Osteoblast (primary cell): ENCODE data around the gene RASSF4. TPM values are rescaled to one million over a fixed set of nuclear protein-coding genes. Genes with fewer than 3 reads are reported as not detected.

Experiments
- DNase-seq: peaks from one replicate; pipeline ENCODE4 v3.0.0; 2011; ENCODE audit warnings: low spot score, mixed read lengths; ENCODE audit not compliant: insufficient read length; ENCODE audit errors: missing footprints
- H2AFZ ChIP-seq: 2 replicates; pipeline ENCODE4 v1.6.0; 2011; ENCODE audit warnings: mild to moderate bottlenecking, low read length
- H3K27ac ChIP-seq: 2 replicates; pipeline ENCODE4 v1.5.1; 2011; ENCODE audit warnings: mild to moderate bottlenecking, low read depth, low read length, moderate library complexity
- H3K27me3 ChIP-seq: 2 replicates; pipeline ENCODE4 v1.6.0; 2012; ENCODE audit warnings: mild to moderate bottlenecking, control low read depth, inconsistent platforms, low read length, moderate library complexity; ENCODE audit not compliant: insufficient read depth
- H3K36me3 ChIP-seq: 2 replicates; pipeline ENCODE4 v1.5.1; 2011; ENCODE audit warnings: mild to moderate bottlenecking, low read length, control low read depth, moderate library complexity; ENCODE audit not compliant: insufficient read depth
- H3K4me1 ChIP-seq: 2 replicates; pipeline ENCODE4 v1.5.1; 2011; ENCODE audit warnings: mild to moderate bottlenecking, low read length, control low read depth, moderate library complexity; ENCODE audit not compliant: insufficient read depth
- H3K4me2 ChIP-seq: 2 replicates; pipeline ENCODE4 v1.6.0; 2011; ENCODE audit warnings: mild to moderate bottlenecking, low read length; ENCODE audit not compliant: insufficient read depth
- H3K4me3 ChIP-seq: fragments of 200-600 bp; sonication (generic); 3 replicates; pipeline ENCODE4 v1.5.1; 2012; ENCODE audit warnings: mild to moderate bottlenecking, low read length, inconsistent platforms; ENCODE audit not compliant: insufficient read depth
- H3K79me2 ChIP-seq: 2 replicates; pipeline ENCODE4 v1.6.0; 2012; ENCODE audit warnings: mild to moderate bottlenecking, low read length, control low read depth, inconsistent platforms; ENCODE audit not compliant: insufficient read depth
- H3K9me3 ChIP-seq: 2 replicates; pipeline ENCODE4 v1.5.1; 2011; ENCODE audit warnings: low read depth, low read length, control low read depth
- H4K20me1 ChIP-seq: 2 replicates; pipeline ENCODE4 v1.6.0; 2012; ENCODE audit warnings: mild to moderate bottlenecking, low read length, control low read depth; ENCODE audit not compliant: insufficient read depth
- CTCF ChIP-seq: IDR thresholded peaks from 2 replicates; pipeline ENCODE4 v1.5.1; 2011; ENCODE audit warnings: mild to moderate bottlenecking, low read depth, low read length, moderate library complexity; ENCODE audit errors: extremely low read depth
- total RNA-seq: library from RNA; depleted of rRNA; stranded (reverse); fragments of >200 nt; gene quantifications from 2 replicates; pipeline ENCODE4 v1.2.3, GENCODE V29; 2012

Gene RASSF4
- total RNA-seq, 1 donor: 4.0 TPM

GRCh38 chr10:44965651-44966097, 6.1 kb downstream of the RASSF4 start:
- H2AFZ ChIP-seq: no peak overlapping the region
- TF ChIP-seq CTCF: no peak
- peaks cover 21% of the 10 kb centered on the region for H3K4me1 ChIP-seq
- no peak overlapping the region for H3K27ac ChIP-seq
- H3K4me2 ChIP-seq: no peak overlapping the region
- H3K36me3 ChIP-seq: peaks cover 4% of the 10 kb centered on the region
- no peaks in the 10 kb centered on the region for H3K79me2 ChIP-seq
- H3K9me3 ChIP-seq: no peaks in the 10 kb centered on the region
- no peaks in the 10 kb centered on the region for H3K27me3 ChIP-seq
- H3K4me3 ChIP-seq: no peak overlapping the region
- no peaks in the 10 kb centered on the region for H4K20me1 ChIP-seq
- no peak for DNase-seq

- peaks cover 5% of the 10 kb centered on the region for H3K36me3 ChIP-seq
- no peaks in the 10 kb centered on the region for H4K20me1 ChIP-seq
- H3K9me3 ChIP-seq: no peaks in the 10 kb centered on the region
- no peak overlapping the region for H3K27ac ChIP-seq
- no peak overlapping the region for H3K4me2 ChIP-seq
- H2AFZ ChIP-seq: no peak overlapping the region
- H3K4me1 ChIP-seq: peaks cover 20% of the 10 kb centered on the region
- no peak for TF ChIP-seq CTCF
- H3K79me2 ChIP-seq: no peaks in the 10 kb centered on the region
- no peak for DNase-seq
- H3K27me3 ChIP-seq: no peaks in the 10 kb centered on the region
- H3K4me3 ChIP-seq: no peak overlapping the region
Measured at GRCh38 chr10:44966129-44966815, 6.7 kb downstream of the RASSF4 start.

- Histone ChIP-seq H4K20me1 (no peaks in the 10 kb centered on the region), H3K4me3 (no peak overlapping the region), H2AFZ (no peak overlapping the region), H3K79me2 (no peaks in the 10 kb centered on the region), H3K9me3 (no peaks in the 10 kb centered on the region), H3K36me3 (peaks cover 5% of the 10 kb centered on the region), H3K4me1 (peaks cover 20% of the 10 kb centered on the region), H3K4me2 (no peak overlapping the region), H3K27ac (no peak overlapping the region), H3K27me3 (no peaks in the 10 kb centered on the region)
- TF ChIP-seq CTCF: peak; percentile 39
- DNase-seq: no peak
Measured at GRCh38 chr10:44966816-44967509, 7.4 kb downstream of the RASSF4 start.

- no peaks in the 10 kb centered on the region for H3K79me2 ChIP-seq
- H2AFZ ChIP-seq: peak overlapping the region; percentile 61
- H3K4me1 ChIP-seq: peaks cover 20% of the 10 kb centered on the region
- no peak overlapping the region for H3K4me3 ChIP-seq
- H3K36me3 ChIP-seq: peaks cover 5% of the 10 kb centered on the region
- H3K27me3 ChIP-seq: no peaks in the 10 kb centered on the region
- no peak overlapping the region for H3K27ac ChIP-seq
- peak overlapping the region; percentile 18 for H3K4me2 ChIP-seq
- no peaks in the 10 kb centered on the region for H4K20me1 ChIP-seq
- no peak for TF ChIP-seq CTCF
- no peaks in the 10 kb centered on the region for H3K9me3 ChIP-seq
- DNase-seq: no peak
Measured at GRCh38 chr10:44967616-44968015, 8.0 kb downstream of the RASSF4 start.
